GM19240 (cell line): ENCODE data around the gene CD151.
A peak's percentile ranks its signal among the peaks of the same experiment; 100 is the strongest.

ENCODE experiments used
- DNase-seq: peaks from one replicate; pipeline ENCODE4 v3.0.0; 2011; ENCODE audit warnings: low spot score; ENCODE audit not compliant: insufficient read length

CD151 gene

GRCh38 chr11:828506-829175, 4.1 kb upstream of the CD151 start:
- no peak for DNase-seq

GRCh38 chr11:829176-829846, 3.4 kb upstream of the CD151 start:
- DNase-seq: no peak

- no peak for DNase-seq
Observed at GRCh38 chr11:829847-830294, 2.9 kb upstream of the CD151 start.

GRCh38 chr11:830295-831117, 2.2 kb upstream of the CD151 start:
- peak; percentile 74 for DNase-seq

- DNase-seq: no peak
Observed at GRCh38 chr11:831118-831864, 1.5 kb upstream of the CD151 start.

- DNase-seq: no peak
Observed at GRCh38 chr11:831961-832528, 707 bp upstream of the CD151 start.

- no peak for DNase-seq
Observed at GRCh38 chr11:833114-833791, 501 bp downstream of the CD151 start.

- no peak for DNase-seq
Observed at GRCh38 chr11:833849-834311, 1.1 kb downstream of the CD151 start.

GRCh38 chr11:834371-835316, 1.9 kb downstream of the CD151 start:
- no peak for DNase-seq

- no peak for DNase-seq
Observed at GRCh38 chr11:836274-836673, 3.5 kb downstream of the CD151 start.

GRCh38 chr11:836700-837099, 3.9 kb downstream of the CD151 start:
- no peak for DNase-seq

GRCh38 chr11:837189-837989, 4.6 kb downstream of the CD151 start:
- DNase-seq: no peak

GRCh38 chr11:837990-838307, 5.2 kb downstream of the CD151 start:
- no peak for DNase-seq

GRCh38 chr11:838441-839279, 5.9 kb downstream of the CD151 start:
- no peak for DNase-seq

GRCh38 chr11:839280-839623, 6.5 kb downstream of the CD151 start:
- DNase-seq: no peak

- no peak for DNase-seq
Observed at GRCh38 chr11:839875-840617, 7.3 kb downstream of the CD151 start.

- DNase-seq: no peak
Observed at GRCh38 chr11:841981-842369, 9.2 kb downstream of the CD151 start.
